Skeletal muscle tissue (tissue), 4 donors: ENCODE data around the gene BRD1. TPM values are rescaled to one million over a fixed set of nuclear protein-coding genes. Genes with fewer than 3 reads are reported as not detected.

Experiments used
- H3K27ac ChIP-seq: one replicate; pipeline ENCODE4 v1.7.0; 2013; ENCODE audit warnings: mild to moderate bottlenecking, low read depth, low read length, inconsistent platforms
- H3K27me3 ChIP-seq, 3 donors: one replicate each; pipeline ENCODE4 v1.7.0; 2013; ENCODE audit warnings: low read length in 3 of 3; ENCODE audit not compliant: control insufficient read depth in 3 of 3, insufficient read depth in 3 of 3
- H3K36me3 ChIP-seq, 3 donors: one replicate each; pipeline ENCODE4 v1.7.0; 2013; ENCODE audit warnings: low read length in 3 of 3; ENCODE audit not compliant: control insufficient read depth in 3 of 3, insufficient read depth in 3 of 3
- H3K4me1 ChIP-seq, 3 donors: one replicate each; pipeline ENCODE4 v1.7.0; 2013; ENCODE audit warnings: low read length in 3 of 3, mild to moderate bottlenecking in 3 of 3; ENCODE audit not compliant: control insufficient read depth in 3 of 3, insufficient read depth in 3 of 3
- H3K4me3 ChIP-seq, 3 donors: one replicate each; pipeline ENCODE4 v1.7.0; 2013; ENCODE audit warnings: low read length in 3 of 3
- H3K9ac ChIP-seq, 3 donors: one replicate each; pipeline ENCODE4 v1.7.0; 2013; ENCODE audit warnings: low read length in 3 of 3, mild to moderate bottlenecking in 3 of 3, moderate library complexity in 2 of 3, low read depth in 1 of 3
- H3K9me3 ChIP-seq, 3 donors: one replicate each; pipeline ENCODE4 v1.7.0; 2013; ENCODE audit warnings: low read length in 3 of 3; ENCODE audit not compliant: control insufficient read depth in 3 of 3
- total RNA-seq: library from RNA; depleted of rRNA; stranded (reverse); fragments of >200 nt; gene quantifications from one replicate; pipeline ENCODE4 v1.2.3, GENCODE V29; 2014
- donor health status: Osteomylitis.

Gene BRD1
- total RNA-seq, 1 donor from 2014 or later = 27.1 TPM

DNA sequence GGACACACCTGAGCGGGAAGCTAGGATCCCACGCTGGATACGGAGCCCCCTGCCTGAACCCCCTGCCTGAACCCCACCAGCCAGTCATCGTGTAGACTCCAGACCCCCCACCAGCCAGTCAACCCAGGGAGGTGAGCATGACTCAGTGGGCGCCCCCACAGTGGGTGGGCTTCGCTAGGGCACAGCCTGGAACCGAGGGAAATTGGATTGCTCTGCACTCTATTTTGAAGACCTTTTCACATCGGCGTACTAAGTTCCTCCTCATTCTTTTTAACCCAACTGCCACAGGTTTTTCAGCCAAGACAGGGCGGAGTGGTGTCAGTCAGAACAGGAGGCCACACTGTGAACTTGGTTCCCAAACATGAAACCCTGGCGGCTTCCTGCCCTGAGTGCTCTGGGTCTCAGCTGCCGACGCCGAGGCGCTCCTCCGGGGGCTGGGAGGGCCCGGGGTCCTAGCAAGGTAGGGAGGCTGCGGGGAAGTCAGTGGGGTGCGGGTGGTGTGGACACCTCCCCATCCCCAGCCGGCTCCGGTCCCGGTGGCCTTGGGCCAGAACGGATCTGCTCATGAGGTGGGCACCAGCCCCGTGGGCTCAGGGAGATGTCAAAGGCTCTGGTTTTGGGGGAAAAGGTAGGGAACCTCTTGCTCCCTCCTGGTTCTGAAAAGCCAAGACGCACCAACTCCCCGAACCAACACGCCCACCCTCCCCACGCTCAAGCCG lies 57.0 kb downstream of the BRD1 start:
- Histone ChIP-seq H3K9ac (no peak overlapping the region), H3K4me3 (no peak overlapping the region), H3K27me3 (no peaks in the 10 kb centered on the region), H3K36me3 (peaks cover 18 to 20% (median 19%) of the 10 kb centered on the region in 3 donors), H3K4me1 (peaks cover 4 to 13% (median 12%) of the 10 kb centered on the region in 3 donors), H3K9me3 (no peaks in the 10 kb centered on the region), H3K27ac (no peak overlapping the region)

DNA sequence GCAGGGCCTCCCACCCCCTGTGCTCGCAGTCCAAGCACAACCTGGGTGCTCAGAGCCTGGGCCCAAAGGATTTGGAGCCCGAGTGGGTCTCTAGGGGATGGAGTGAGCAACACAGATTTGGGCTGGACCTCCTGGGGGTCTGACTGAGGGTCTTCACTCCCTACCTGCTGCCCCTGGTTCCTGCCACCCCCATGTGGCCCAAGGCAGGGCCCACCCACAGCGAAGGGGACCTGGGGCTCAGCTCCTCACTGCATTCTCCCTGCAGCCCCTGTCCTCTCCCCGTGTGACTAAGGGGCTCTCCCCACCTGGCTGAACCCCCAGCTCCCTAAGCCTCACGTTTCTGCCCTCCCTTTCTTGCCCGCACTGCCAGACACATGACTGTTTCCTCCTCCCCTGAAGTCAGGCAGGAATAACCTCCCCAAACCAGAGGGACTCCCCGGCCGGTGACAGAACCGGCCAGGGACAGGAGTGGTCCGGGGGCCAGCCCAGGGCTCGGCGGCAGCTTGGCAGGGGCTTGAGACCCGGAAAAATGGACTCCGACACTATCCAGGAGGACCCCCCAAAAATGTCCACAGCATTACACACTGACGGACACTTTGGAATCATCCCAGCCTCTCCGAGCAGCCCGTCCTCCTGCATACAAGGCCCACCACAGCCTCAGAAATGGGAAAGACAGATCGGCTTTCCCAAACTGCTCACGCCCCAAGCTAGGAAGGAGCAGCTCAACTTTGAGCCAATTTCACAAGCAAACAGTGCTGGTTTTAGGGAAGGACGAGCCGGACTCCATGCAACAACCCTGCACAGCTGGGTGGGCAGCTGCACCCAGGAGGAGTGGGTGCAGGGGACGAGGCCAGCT lies 57.8 kb downstream of the BRD1 start:
- Histone ChIP-seq H3K9me3 (no peaks in the 10 kb centered on the region), H3K4me1 (peaks cover 4 to 13% (median 12%) of the 10 kb centered on the region in 3 donors), H3K36me3 (peaks cover 12 to 13% (median 13%) of the 10 kb centered on the region in 3 donors), H3K4me3 (no peak overlapping the region), H3K27ac (no peak overlapping the region), H3K9ac (no peak overlapping the region), H3K27me3 (no peaks in the 10 kb centered on the region)

DNA sequence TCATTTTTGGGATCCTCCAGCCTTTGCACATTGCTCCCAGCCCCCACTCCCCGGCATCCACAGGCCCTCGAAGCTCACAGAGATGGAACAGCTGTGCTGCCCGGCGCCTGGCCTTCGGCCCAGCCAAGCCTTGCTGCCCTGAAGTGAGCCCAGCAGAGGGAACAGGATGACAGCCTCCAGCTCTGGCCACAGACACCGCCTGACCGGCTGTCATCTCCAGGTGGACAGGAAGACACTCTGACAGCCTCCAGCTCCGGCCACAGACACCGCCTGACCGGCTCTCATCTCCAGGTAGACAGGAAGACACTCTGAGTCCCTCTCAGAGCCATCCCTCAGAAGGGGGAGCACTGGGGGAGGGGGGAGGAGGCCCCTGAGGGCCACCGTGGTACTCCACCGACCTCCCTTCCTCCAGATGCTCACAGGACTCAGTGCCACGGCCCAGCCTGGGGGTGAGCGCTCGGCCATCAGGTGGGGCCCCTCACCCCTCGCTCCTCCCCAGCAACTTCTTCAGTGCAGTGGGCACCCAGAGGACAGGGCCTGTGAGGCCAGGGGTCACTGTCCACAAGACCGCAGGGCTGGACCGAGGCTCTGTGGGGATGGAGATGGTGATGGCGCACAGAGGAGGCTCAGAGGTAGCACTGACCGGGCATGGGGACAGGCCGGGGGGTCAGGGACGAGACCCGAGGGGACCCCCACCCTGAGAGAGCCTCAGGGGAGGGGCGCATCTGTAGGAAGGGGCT lies 58.6 kb downstream of the BRD1 start:
- no peaks in the 10 kb centered on the region for H3K9me3 ChIP-seq
- no peak overlapping the region for H3K9ac ChIP-seq
- H3K27ac ChIP-seq = no peak overlapping the region
- no peaks in the 10 kb centered on the region for H3K27me3 ChIP-seq
- H3K4me1 ChIP-seq = peaks cover 4 to 13% (median 12%) of the 10 kb centered on the region in 3 donors
- H3K4me3 ChIP-seq = no peak overlapping the region
- H3K36me3 ChIP-seq = peaks cover 4 to 5% (median 5%) of the 10 kb centered on the region in 3 donors

DNA sequence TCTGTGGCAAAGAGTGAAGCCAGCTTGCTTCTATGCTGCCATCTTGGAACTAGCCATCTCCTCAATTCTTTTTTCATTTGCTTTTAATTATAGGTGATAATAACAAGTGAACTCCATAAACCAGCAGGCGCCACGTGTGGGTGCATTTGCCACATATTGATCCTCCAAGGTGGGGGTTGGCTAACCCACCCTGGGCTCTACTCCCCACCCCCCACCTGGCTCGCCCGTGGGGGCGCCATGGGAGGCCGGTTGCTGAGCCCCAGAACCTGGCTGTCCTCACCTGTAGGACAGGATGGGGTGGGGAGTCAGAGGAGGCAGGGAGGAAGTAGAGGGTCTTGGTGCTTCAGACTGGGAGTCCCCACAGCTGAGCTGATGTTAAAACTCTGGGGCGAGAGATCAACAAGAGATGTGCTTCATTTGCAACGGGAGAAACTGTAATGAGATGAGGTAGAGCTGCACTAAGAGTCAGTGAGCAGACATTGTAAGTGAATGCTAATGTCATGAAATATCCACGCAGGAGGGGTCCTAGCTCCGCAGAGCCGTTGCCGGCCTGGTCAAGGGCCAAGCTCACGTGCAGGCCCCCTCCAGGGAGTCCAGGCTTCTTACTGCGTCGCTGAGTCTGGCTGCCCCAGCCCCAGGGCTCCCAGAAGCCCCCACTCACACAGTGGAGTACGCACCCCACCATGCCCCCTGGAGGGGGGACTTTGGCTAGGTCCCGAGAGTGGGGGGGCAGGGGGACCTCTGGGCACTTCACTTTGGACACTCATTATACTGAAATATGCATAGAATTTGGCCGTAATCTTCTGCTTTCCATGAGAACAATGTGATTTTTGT lies 59.4 kb downstream of the BRD1 start:
- Histone ChIP-seq H3K36me3 (peaks cover 2 to 4% (median 3%) of the 10 kb centered on the region in 3 donors), H3K4me1 (peaks cover 4 to 13% (median 12%) of the 10 kb centered on the region in 3 donors), H3K27ac (no peak overlapping the region), H3K27me3 (no peaks in the 10 kb centered on the region), H3K9ac (no peak overlapping the region), H3K4me3 (no peak overlapping the region), H3K9me3 (no peaks in the 10 kb centered on the region)

DNA sequence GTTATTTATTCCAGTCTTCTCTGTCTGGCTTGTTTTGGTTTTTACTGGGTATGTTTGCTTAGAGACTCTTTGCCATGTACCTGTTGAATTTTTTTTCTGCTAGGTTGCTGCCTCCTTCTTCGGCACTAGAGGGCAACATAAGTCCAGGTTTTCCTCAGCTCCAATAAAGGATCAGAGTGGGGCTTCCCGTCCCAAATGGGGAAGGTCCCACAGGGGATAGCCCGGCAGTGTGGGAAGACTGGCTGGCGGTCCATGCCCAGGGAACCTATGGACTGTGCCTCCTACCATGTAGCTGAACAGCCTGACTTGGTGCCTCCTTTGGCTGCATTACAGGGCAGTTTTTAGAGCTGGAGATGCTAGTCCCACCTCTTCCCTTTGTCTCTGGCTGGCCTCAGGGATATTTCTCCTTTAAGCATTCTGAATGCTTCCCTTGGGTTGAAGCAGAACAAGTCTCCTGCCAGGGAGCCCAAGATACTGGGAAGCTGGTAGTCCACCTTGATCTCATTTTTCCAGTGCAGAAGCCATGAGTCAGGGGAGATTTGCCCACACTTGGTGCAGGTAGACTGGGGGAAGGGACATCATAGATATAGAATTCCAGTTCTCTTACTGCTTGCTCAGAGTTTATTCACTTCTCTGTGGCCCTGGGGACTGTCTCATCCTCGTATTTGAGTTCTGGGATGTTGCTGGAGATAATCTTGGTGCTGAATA lies 60.2 kb downstream of the BRD1 start:
- H3K27me3 ChIP-seq = no peaks in the 10 kb centered on the region
- H3K4me1 ChIP-seq = peaks cover 4 to 13% (median 12%) of the 10 kb centered on the region in 3 donors
- H3K27ac ChIP-seq = no peak overlapping the region
- peaks cover 0 to 1% (median under 1%) of the 10 kb centered on the region in 3 donors for H3K36me3 ChIP-seq
- H3K9ac ChIP-seq = no peak overlapping the region
- H3K9me3 ChIP-seq = no peaks in the 10 kb centered on the region
- H3K4me3 ChIP-seq = no peak overlapping the region

DNA sequence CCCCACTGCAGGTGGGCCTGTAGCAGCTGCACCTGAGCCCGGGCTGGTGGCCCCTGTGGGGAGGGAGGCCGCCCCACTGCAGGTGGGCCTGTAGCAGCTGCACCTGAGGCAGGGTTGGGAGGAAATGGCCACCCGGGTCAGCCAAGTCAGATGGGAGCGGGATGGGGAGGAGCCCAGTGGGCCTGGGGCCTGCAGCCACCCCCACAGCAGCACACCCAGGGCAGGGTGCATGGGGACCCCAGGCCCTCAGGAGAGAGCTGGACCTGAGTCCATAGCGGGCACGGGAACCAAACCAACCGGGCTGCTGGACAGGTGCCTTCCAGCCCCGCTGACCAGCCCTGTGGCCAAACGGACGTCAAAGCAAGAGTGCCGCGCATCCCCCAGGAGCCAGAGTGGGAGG lies 61.7 kb downstream of the BRD1 start:
- H3K9me3 ChIP-seq = no peaks in the 10 kb centered on the region
- no peak overlapping the region for H3K27ac ChIP-seq
- H3K4me3 ChIP-seq = no peak overlapping the region
- H3K9ac ChIP-seq = no peak overlapping the region
- no peaks in the 10 kb centered on the region for H3K27me3 ChIP-seq
- H3K36me3 ChIP-seq = no peaks in the 10 kb centered on the region
- peaks cover 7 to 17% (median 15%) of the 10 kb centered on the region in 3 donors for H3K4me1 ChIP-seq

DNA sequence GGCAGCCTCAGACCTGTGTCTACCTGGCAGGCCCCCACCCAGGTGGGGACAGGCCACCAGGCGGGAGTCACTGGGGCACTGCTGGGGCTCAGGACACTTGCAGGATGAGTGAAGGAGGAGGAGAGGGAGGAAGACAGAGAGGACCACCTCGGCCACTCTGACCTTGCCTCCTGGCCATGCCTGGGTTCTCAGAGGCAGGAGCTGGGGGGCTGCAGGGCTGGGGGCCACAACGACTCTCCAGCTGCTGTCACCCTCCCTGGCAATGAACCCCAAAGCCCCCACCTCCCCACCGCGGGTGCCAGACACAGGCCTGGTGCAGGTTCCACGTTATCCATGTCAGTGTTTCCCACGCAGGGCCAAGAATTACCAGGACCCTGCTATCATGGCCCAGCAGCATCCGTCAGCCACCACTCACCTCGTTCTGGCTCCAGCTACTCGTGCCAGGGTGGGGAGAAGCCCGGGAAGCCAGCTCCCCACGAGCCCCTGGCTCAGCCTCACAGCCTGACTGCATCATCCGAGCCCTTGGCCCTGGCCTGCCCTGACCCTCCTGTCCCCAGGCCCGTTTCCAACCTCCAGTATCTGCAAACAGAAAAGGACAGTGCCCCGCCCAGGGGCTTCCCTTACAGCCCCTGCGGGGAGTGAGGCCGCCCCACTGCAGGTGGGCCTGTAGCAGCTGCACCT lies 62.4 kb downstream of the BRD1 start:
- peaks cover 15 to 23% (median 20%) of the 10 kb centered on the region in 3 donors for H3K4me1 ChIP-seq
- H3K4me3 ChIP-seq = no peak overlapping the region
- H3K27me3 ChIP-seq = no peaks in the 10 kb centered on the region
- no peaks in the 10 kb centered on the region for H3K36me3 ChIP-seq
- H3K9me3 ChIP-seq = no peaks in the 10 kb centered on the region
- H3K9ac ChIP-seq = no peak overlapping the region
- no peak overlapping the region for H3K27ac ChIP-seq

DNA sequence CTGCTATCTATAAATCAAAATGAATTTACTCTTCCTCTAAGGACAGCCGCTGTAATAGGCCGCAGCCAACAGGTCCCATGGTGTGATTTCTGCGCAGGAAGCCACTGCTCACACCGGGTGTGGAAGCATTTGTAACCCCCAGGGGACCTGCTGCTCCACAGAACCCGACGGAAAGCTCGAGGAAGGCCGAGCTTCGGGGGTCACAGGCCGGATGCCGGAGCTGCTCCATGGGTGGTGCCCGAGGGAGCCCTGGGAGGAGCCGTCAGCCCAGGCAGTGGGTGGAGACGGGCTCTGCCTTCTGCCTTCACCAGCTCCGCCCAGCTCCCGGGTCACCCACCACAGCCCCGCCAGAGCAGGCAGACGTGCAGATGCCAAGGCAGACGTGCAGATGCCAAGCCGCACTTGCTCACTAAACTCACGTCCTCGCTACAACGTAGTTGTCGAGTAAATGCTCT lies 63.5 kb downstream of the BRD1 start:
- Histone ChIP-seq H3K9me3 (no peaks in the 10 kb centered on the region), H3K9ac (no peak overlapping the region), H3K27me3 (no peaks in the 10 kb centered on the region), H3K4me1 (peaks cover 15 to 19% (median 19%) of the 10 kb centered on the region in 3 donors), H3K27ac (no peak overlapping the region), H3K4me3 (no peak overlapping the region), H3K36me3 (no peaks in the 10 kb centered on the region)
